Measurements from ENCODE around the gene GTF3C2. TPM values are rescaled to one million over a fixed set of nuclear protein-coding genes. Genes with fewer than 3 reads are reported as not detected.

Gene GTF3C2
- total RNA-seq, 1 experiment from 2014 or later, result 109 TPM

DNA sequence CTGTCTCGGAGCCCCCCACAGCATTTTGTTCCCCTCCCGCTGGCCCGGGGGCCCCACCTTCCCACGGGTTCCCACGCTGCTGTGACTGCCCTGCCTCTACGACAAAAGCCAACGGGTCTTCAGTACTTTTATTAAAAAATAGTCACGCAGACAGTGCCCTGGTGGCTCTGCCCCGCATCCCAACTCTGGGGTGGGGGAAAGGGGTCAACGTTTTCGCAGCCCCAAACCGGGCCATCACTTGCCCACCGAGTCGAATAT lies 49.3 kb downstream of the GTF3C2 start:
- Histone ChIP-seq H2AFZ (ENCODE audit: low read length) (no peak overlapping the region), H3K4me2 (ENCODE audit: insufficient read depth, insufficient read length, low read length) (peak overlapping the region; percentile 34)

More for the DNA sequence above, 49.3 kb downstream of the GTF3C2 start:
- Histone ChIP-seq H3K4me1 (ENCODE audit: insufficient read depth, low read length) (no peaks in the 10 kb centered on the region), H2BK120ac (ENCODE audit: low read depth, low read length, poor library complexity, severe bottlenecking) (no peak overlapping the region), H2BK15ac (ENCODE audit: low read depth, low read length) (no peak overlapping the region), H3K23me2 (ENCODE audit: insufficient read length, low read depth, low read length, poor library complexity, severe bottlenecking) (peaks cover 9% of the 10 kb centered on the region), H4K8ac (replicated peaks; ENCODE audit: insufficient read length, low read depth, low read length) (no peak overlapping the region), H3K18ac (ENCODE audit: insufficient read length, low read depth, low read length) (no peak overlapping the region), H4K91ac (ENCODE audit: insufficient read length, low read depth, low read length) (no peak overlapping the region), H2BK12ac (ENCODE audit: insufficient read length, low read depth, low read length) (no peak overlapping the region), H3K23ac (ENCODE audit: insufficient read length, low read depth, low read length) (no peak overlapping the region), H3K4ac (ENCODE audit: low read depth, low read length) (no peak overlapping the region), H3K27me3 (ENCODE audit: insufficient read depth, low read length) (peaks cover 21% of the 10 kb centered on the region), H2BK20ac (ENCODE audit: low read depth, low read length, poor library complexity, severe bottlenecking) (no peak overlapping the region), H3T11ph (ENCODE audit: low read length) (no peak overlapping the region), H3K9ac (ENCODE audit: extremely low read depth, insufficient read length, low read length) (no peak overlapping the region), H4K5ac (ENCODE audit: insufficient read length, low read depth, low read length) (no peak overlapping the region), H3K14ac (ENCODE audit: insufficient read depth, low read length) (no peak overlapping the region), H3K79me1 (ENCODE audit: insufficient read depth, low read depth, low read length, poor library complexity, severe bottlenecking) (no peaks in the 10 kb centered on the region), H3K27ac (ENCODE audit: insufficient read length, low read depth, low read length) (no peak overlapping the region), H2AK5ac (ENCODE audit: insufficient read length, low read length) (no peak overlapping the region), H3K79me2 (ENCODE audit: insufficient read depth, low read length) (no peaks in the 10 kb centered on the region), H3K56ac (ENCODE audit: insufficient read length, low read depth, low read length) (no peak overlapping the region), H2BK5ac (ENCODE audit: insufficient read length, low read length) (no peak overlapping the region), H3K9me3 (ENCODE audit: control insufficient read depth, low read depth, low read length) (no peaks in the 10 kb centered on the region), H4K20me1 (ENCODE audit: control insufficient read depth, insufficient read depth, insufficient read length) (no peaks in the 10 kb centered on the region)
- no CpG with 5 or more reads among the region's 14 CpGs for WGBS (ENCODE audit: extremely low coverage, insufficient read length, low lambda C conversion rate)
- peaks cover 3 to 9% of the 10 kb centered on the region in 2 experiments for H3K4me1 Mint-ChIP-seq
- TF ChIP-seq, protein P1, sequence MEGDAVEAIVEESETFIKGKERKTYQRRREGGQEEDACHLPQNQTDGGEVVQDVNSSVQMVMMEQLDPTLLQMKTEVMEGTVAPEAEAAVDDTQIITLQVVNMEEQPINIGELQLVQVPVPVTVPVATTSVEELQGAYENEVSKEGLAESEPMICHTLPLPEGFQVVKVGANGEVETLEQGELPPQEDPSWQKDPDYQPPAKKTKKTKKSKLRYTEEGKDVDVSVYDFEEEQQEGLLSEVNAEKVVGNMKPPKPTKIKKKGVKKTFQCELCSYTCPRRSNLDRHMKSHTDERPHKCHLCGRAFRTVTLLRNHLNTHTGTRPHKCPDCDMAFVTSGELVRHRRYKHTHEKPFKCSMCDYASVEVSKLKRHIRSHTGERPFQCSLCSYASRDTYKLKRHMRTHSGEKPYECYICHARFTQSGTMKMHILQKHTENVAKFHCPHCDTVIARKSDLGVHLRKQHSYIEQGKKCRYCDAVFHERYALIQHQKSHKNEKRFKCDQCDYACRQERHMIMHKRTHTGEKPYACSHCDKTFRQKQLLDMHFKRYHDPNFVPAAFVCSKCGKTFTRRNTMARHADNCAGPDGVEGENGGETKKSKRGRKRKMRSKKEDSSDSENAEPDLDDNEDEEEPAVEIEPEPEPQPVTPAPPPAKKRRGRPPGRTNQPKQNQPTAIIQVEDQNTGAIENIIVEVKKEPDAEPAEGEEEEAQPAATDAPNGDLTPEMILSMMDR (conservative IDR thresholded peaks at IDR 0.05), result no peak
- H3K27me3 Mint-ChIP-seq (ENCODE audit: low read depth), result peaks cover 52% of the 10 kb centered on the region
- peaks cover 9 to 12% (median 10%) of the 10 kb centered on the region in 3 experiments; a peak in 6 of 7 replicates for H3K36me3 Mint-ChIP-seq (ENCODE audit: insufficient read depth in 1 of 3, low read depth in 3 of 3)
- H3K9me3 Mint-ChIP-seq, result no peaks in the 10 kb centered on the region
- peak overlapping the region in 1 of 2 experiments; percentile 54; a peak in 3 of 5 replicates for H3K4me3 Mint-ChIP-seq
- no peak overlapping the region for H3K27ac Mint-ChIP-seq
- no peak for DNase-seq
